ENCODE results near the gene SKIL.
A peak's percentile ranks its signal among the peaks of the same experiment; 100 is the strongest.

Gene SKIL

GRCh38 chr3:170357176-170358041 is at the start of gene SKIL:
Gene SKIL (plus strand): TSS chr3:170357715. CDS start chr3:170360332, 2,617 bp downstream.
- Histone ChIP-seq H3K4me3 (ENCODE audit: low read length) (peak within 1 kb of the TSS; percentile 75), H3K4me1 (ENCODE audit: low read length) (peaks cover 32% of the 10 kb centered on the region), H3F3A (ENCODE audit: insufficient read depth, low read length) (peaks cover 22% of the 10 kb centered on the region), H4K20me1 (ENCODE audit: insufficient read depth, low read length) (no peaks in the 10 kb centered on the region), H3K9ac (ENCODE audit: low read length) (peak within 1 kb of the TSS; percentile 92), H3K4me2 (ENCODE audit: low read depth, low read length) (peak within 1 kb of the TSS; percentile 81), H3K9me2 (replicated peaks; ENCODE audit: insufficient read depth, low read length) (no peaks in the 10 kb centered on the region), H3K27me3 (replicated peaks; ENCODE audit: insufficient read depth, low read length) (no peaks in the 10 kb centered on the region), H3K9me3 (replicated peaks; ENCODE audit: insufficient read depth, low read length) (no peaks in the 10 kb centered on the region), H3K79me2 (ENCODE audit: low read length) (peaks cover 42% of the 10 kb centered on the region), H3K27ac (ENCODE audit: low read length) (peak within 1 kb of the TSS; percentile 92), H2AFZ (ENCODE audit: low read length) (peak within 1 kb of the TSS; percentile 73), H3K36me3 (replicated peaks; ENCODE audit: insufficient read depth, low read length) (no peaks in the 10 kb centered on the region; the same call in 1 of the 2 replicates)
- peak; percentile 99 for DNase-seq
- TF ChIP-seq EZH2 (optimal IDR thresholded peaks at IDR 0.05; ENCODE audit: low read depth, low read length) (no peak), EZH2phosphoT487 (IDR thresholded peaks at IDR 0.05; ENCODE audit: low read length) (no peak), CTCF (IDR thresholded peaks at IDR 0.05; ENCODE audit: low read length) (no peak)

- H3F3A ChIP-seq (ENCODE audit: insufficient read depth, low read length), result no peaks in the 10 kb centered on the region
- H3K9me2 ChIP-seq (replicated peaks; ENCODE audit: insufficient read depth, low read length), result no peaks in the 10 kb centered on the region
- TF ChIP-seq EZH2 (optimal IDR thresholded peaks at IDR 0.05; ENCODE audit: low read depth, low read length) (no peak), CTCF (IDR thresholded peaks at IDR 0.05; ENCODE audit: low read length) (no peak), EZH2phosphoT487 (IDR thresholded peaks at IDR 0.05; ENCODE audit: low read length) (no peak)
- H3K27me3 ChIP-seq (replicated peaks; ENCODE audit: insufficient read depth, low read length), result no peaks in the 10 kb centered on the region
- no peaks in the 10 kb centered on the region for H3K36me3 ChIP-seq (replicated peaks; ENCODE audit: insufficient read depth, low read length)
- H3K9me3 ChIP-seq (replicated peaks; ENCODE audit: insufficient read depth, low read length), result no peaks in the 10 kb centered on the region
- H3K4me1 ChIP-seq (ENCODE audit: low read length), result no peaks in the 10 kb centered on the region
- no peaks in the 10 kb centered on the region for H4K20me1 ChIP-seq (ENCODE audit: insufficient read depth, low read length)
- DNase-seq, result no peak
- no peak overlapping the region for H3K4me2 ChIP-seq (ENCODE audit: low read depth, low read length)
- H3K4me3 ChIP-seq (ENCODE audit: low read length), result no peak overlapping the region
- no peak overlapping the region for H3K9ac ChIP-seq (ENCODE audit: low read length)
- no peaks in the 10 kb centered on the region for H3K79me2 ChIP-seq (ENCODE audit: low read length)
- H2AFZ ChIP-seq (ENCODE audit: low read length), result no peak overlapping the region
- no peak overlapping the region for H3K27ac ChIP-seq (ENCODE audit: low read length)
Measured at GRCh38 chr3:170309046-170309445, 48.5 kb upstream of the SKIL start.

- no peak overlapping the region for H2AFZ ChIP-seq (ENCODE audit: low read length)
Measured at GRCh38 chr3:170317954-170318353, 39.6 kb upstream of the SKIL start.

More at GRCh38 chr3:170317954-170318353, 39.6 kb upstream of the SKIL start:
- Histone ChIP-seq H3K9ac (ENCODE audit: low read length) (no peak overlapping the region), H3K4me2 (ENCODE audit: low read depth, low read length) (no peak overlapping the region), H3K4me3 (ENCODE audit: low read length) (no peak overlapping the region), H3K9me3 (replicated peaks; ENCODE audit: insufficient read depth, low read length) (no peaks in the 10 kb centered on the region), H3K27ac (ENCODE audit: low read length) (no peak overlapping the region), H3K4me1 (ENCODE audit: low read length) (peaks cover 11% of the 10 kb centered on the region), H3F3A (ENCODE audit: insufficient read depth, low read length) (no peaks in the 10 kb centered on the region), H4K20me1 (ENCODE audit: insufficient read depth, low read length) (no peaks in the 10 kb centered on the region), H3K27me3 (replicated peaks; ENCODE audit: insufficient read depth, low read length) (no peaks in the 10 kb centered on the region), H3K9me2 (replicated peaks; ENCODE audit: insufficient read depth, low read length) (no peaks in the 10 kb centered on the region), H3K79me2 (ENCODE audit: low read length) (no peaks in the 10 kb centered on the region), H3K36me3 (replicated peaks; ENCODE audit: insufficient read depth, low read length) (no peaks in the 10 kb centered on the region)
- TF ChIP-seq CTCF (IDR thresholded peaks at IDR 0.05; ENCODE audit: low read length) (no peak), EZH2 (optimal IDR thresholded peaks at IDR 0.05; ENCODE audit: low read depth, low read length) (no peak), EZH2phosphoT487 (IDR thresholded peaks at IDR 0.05; ENCODE audit: low read length) (no peak)
- DNase-seq, result no peak

Measured in MM.1S (cell line).